ENCODE data around the gene CNPY1. TPM values are rescaled to one million over a fixed set of nuclear protein-coding genes. Genes with fewer than 3 reads are reported as not detected.

CNPY1 gene
- total RNA-seq, 1 donor from 2014 or later = not detected

DNA sequence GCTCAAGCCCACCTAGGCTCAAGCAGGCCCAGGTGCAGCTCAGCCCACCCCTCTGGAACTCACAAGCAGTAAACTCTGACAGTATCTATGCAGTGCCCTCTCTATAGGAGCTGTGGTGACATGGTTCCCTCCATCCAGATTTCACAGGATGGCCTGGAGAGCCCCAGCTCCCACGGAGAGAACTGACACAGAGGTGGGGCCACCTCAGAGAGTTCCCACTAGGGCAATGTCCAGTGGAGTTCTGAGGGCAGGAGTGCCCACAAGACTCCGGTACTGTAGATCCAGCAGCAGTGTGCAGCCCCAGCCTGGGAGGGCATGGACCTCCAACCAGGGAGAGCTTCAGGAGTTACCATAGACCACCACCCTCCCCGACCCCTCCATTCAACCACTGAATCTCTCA lies 37.3 kb upstream of the CNPY1 start:
- H3K9me3 Mint-ChIP-seq (ENCODE audit: unreplicated experiment) = no peaks in the 10 kb centered on the region
- peaks cover 39% of the 10 kb centered on the region for H3K27me3 Mint-ChIP-seq (ENCODE audit: unreplicated experiment)
- no peaks in the 10 kb centered on the region for H3K36me3 Mint-ChIP-seq (ENCODE audit: unreplicated experiment)
- H3K4me3 Mint-ChIP-seq (ENCODE audit: unreplicated experiment) = no peak overlapping the region
- no peaks in the 10 kb centered on the region for H3K4me1 Mint-ChIP-seq (ENCODE audit: unreplicated experiment)
- DNase-seq (ENCODE audit: extremely low spot score, unreplicated experiment) = no peak
- H3K27ac Mint-ChIP-seq (ENCODE audit: unreplicated experiment) = no peak overlapping the region
- TF ChIP-seq, protein P1, sequence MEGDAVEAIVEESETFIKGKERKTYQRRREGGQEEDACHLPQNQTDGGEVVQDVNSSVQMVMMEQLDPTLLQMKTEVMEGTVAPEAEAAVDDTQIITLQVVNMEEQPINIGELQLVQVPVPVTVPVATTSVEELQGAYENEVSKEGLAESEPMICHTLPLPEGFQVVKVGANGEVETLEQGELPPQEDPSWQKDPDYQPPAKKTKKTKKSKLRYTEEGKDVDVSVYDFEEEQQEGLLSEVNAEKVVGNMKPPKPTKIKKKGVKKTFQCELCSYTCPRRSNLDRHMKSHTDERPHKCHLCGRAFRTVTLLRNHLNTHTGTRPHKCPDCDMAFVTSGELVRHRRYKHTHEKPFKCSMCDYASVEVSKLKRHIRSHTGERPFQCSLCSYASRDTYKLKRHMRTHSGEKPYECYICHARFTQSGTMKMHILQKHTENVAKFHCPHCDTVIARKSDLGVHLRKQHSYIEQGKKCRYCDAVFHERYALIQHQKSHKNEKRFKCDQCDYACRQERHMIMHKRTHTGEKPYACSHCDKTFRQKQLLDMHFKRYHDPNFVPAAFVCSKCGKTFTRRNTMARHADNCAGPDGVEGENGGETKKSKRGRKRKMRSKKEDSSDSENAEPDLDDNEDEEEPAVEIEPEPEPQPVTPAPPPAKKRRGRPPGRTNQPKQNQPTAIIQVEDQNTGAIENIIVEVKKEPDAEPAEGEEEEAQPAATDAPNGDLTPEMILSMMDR (IDR thresholded peaks at IDR 0.05) = no peak

DNA sequence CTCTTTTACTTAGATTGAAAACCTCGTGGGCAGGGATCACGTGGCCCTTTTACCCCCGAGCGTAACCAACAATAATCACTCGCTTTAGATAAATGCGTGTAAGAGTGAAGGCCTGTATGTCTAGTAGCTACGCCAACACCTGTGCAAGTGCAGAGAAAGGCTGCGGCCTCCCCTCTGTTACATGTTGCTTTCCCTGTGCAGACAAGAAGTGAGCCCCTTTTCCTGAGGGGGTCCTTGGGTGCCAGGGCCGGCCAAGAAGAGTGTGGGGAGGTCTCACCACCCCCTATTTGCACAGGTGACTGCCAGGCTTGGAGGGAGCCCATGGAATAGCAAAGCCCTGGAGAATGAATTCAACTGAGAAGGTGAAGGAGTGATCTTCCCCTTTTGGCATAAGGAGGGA lies 35.6 kb upstream of the CNPY1 start:
- Mint-ChIP-seq H3K36me3 (ENCODE audit: unreplicated experiment) (no peaks in the 10 kb centered on the region), H3K4me1 (ENCODE audit: unreplicated experiment) (no peaks in the 10 kb centered on the region), H3K4me3 (ENCODE audit: unreplicated experiment) (no peak overlapping the region), H3K9me3 (ENCODE audit: unreplicated experiment) (no peaks in the 10 kb centered on the region), H3K27me3 (ENCODE audit: unreplicated experiment) (peaks cover 34% of the 10 kb centered on the region), H3K27ac (ENCODE audit: unreplicated experiment) (no peak overlapping the region)
- TF ChIP-seq, protein P1 (IDR thresholded peaks at IDR 0.05) = no peak
- DNase-seq (ENCODE audit: extremely low spot score, unreplicated experiment) = no peak

DNA sequence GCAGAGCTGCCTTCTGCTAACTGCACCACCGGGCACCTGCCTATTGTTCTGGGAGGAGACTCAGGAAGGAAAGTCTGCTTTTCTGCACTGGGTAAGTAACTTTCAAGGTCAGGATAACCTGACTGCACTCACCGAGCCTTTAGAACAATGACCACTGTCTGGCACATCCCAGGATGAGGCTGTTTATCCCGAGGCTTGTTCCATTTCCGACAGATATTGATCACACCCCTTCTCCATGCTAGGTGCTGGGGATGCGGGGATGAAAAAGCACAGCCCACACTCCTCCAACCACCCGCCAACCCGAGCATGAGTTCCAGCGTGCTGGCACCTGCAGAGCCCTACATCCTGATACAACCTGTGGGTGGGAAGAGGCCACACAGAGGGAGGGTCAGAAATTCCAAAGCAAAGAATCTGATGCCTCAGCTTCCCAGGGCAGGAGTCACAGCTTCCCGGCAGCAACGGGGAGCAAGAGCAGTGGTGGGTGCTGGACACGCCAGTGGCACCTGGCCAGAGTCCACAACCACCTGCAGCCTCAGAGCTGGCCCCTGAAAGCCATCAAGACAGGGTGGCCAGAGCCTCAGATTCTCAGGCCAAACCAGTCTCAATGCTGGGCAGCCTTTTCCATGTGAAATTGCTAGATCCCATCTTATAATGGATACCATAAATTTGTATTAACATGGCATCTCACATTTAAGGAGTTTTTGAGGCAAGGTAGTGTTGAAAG lies 34.9 kb upstream of the CNPY1 start:
- Mint-ChIP-seq H3K4me1 (ENCODE audit: unreplicated experiment) (no peaks in the 10 kb centered on the region), H3K27ac (ENCODE audit: unreplicated experiment) (no peak overlapping the region), H3K36me3 (ENCODE audit: unreplicated experiment) (no peaks in the 10 kb centered on the region), H3K9me3 (ENCODE audit: unreplicated experiment) (no peaks in the 10 kb centered on the region), H3K4me3 (ENCODE audit: unreplicated experiment) (no peak overlapping the region), H3K27me3 (ENCODE audit: unreplicated experiment) (peaks cover 31% of the 10 kb centered on the region)
- no peak for DNase-seq (ENCODE audit: extremely low spot score, unreplicated experiment)
- TF ChIP-seq, protein P1 (IDR thresholded peaks at IDR 0.05) = no peak

DNA sequence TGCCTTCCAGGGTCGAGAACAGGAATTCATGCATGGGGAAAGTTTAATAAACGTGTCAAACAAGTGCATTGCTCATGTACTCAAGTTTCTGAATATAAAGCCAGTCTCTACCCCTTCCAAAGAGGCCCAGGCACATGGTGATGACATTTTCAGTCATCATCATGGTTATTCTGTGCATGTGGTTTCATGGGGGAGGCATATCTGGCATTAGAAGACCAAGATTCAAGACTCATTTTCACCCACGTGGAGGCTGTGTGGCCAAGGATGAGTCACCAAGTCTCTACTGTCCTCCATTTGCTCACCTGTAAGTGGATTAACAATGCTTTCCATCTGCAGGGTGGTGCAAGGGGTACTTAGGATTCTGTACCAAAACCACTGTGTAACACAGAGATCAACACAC lies 34.0 kb upstream of the CNPY1 start:
- DNase-seq (ENCODE audit: extremely low spot score, unreplicated experiment) = no peak
- H3K9me3 Mint-ChIP-seq (ENCODE audit: unreplicated experiment) = no peaks in the 10 kb centered on the region
- H3K4me3 Mint-ChIP-seq (ENCODE audit: unreplicated experiment) = no peak overlapping the region
- H3K27me3 Mint-ChIP-seq (ENCODE audit: unreplicated experiment) = peaks cover 26% of the 10 kb centered on the region
- H3K27ac Mint-ChIP-seq (ENCODE audit: unreplicated experiment) = no peak overlapping the region
- H3K4me1 Mint-ChIP-seq (ENCODE audit: unreplicated experiment) = no peaks in the 10 kb centered on the region
- TF ChIP-seq, protein P1 (IDR thresholded peaks at IDR 0.05) = no peak
- no peaks in the 10 kb centered on the region for H3K36me3 Mint-ChIP-seq (ENCODE audit: unreplicated experiment)

DNA sequence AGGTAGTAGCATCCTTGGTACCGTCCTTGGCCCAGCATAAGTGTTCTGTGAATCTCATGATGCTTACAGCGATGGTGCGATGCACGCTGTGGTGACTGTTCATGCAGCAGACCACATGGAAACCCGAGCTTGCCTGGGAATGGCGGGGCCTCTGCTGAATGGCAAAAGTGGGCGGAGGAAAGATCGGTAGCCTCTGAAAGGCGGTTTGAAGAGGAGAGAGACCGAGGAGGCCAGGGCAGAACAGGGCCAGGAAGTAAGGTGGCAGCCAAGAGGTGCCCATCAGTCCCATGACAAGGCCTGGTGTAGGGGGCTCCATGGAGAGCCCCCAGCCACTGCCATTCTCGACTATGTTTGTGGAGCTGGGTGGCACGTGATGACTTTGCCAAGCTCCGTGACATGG lies 33.2 kb upstream of the CNPY1 start:
- H3K4me3 Mint-ChIP-seq (ENCODE audit: unreplicated experiment) = no peak overlapping the region
- TF ChIP-seq, protein P1 (IDR thresholded peaks at IDR 0.05) = no peak
- H3K36me3 Mint-ChIP-seq (ENCODE audit: unreplicated experiment) = no peaks in the 10 kb centered on the region
- no peaks in the 10 kb centered on the region for H3K9me3 Mint-ChIP-seq (ENCODE audit: unreplicated experiment)
- no peak overlapping the region for H3K27ac Mint-ChIP-seq (ENCODE audit: unreplicated experiment)
- peaks cover 26% of the 10 kb centered on the region for H3K27me3 Mint-ChIP-seq (ENCODE audit: unreplicated experiment)
- DNase-seq (ENCODE audit: extremely low spot score, unreplicated experiment) = no peak
- H3K4me1 Mint-ChIP-seq (ENCODE audit: unreplicated experiment) = no peaks in the 10 kb centered on the region

Data from osteocyte (in vitro differentiated cells).